HS-5 (cell line): ENCODE data around the gene MYLK4.

ENCODE experiments used
- DNase-seq: peaks from one replicate; pipeline ENCODE4 v3.0.0-alpha.2; 2012; ENCODE audit warnings: low read depth

Gene MYLK4

GRCh38 chr6:2656460-2657079 is 94.2 kb downstream of the MYLK4 start:
- DNase-seq, result no peak

- DNase-seq, result no peak
These were observed 94.8 kb downstream of the MYLK4 start for GRCh38 chr6:2655844-2656433.

- no peak for DNase-seq
These were observed 97.2 kb downstream of the MYLK4 start for GRCh38 chr6:2653369-2654032.

GRCh38 chr6:2652611-2653010 is 98.1 kb downstream of the MYLK4 start:
- DNase-seq, result no peak

GRCh38 chr6:2651961-2652360 is 98.8 kb downstream of the MYLK4 start:
- no peak for DNase-seq

GRCh38 chr6:2651536-2651935 is 99.2 kb downstream of the MYLK4 start:
- no peak for DNase-seq

- DNase-seq, result no peak
These were observed 104.4 kb downstream of the MYLK4 start for GRCh38 chr6:2646346-2646745.

- DNase-seq, result no peak
These were observed 106.7 kb downstream of the MYLK4 start for GRCh38 chr6:2643935-2644539.

GRCh38 chr6:2643130-2643529 is 107.6 kb downstream of the MYLK4 start:
- DNase-seq, result no peak

GRCh38 chr6:2641044-2641725 is 109.5 kb downstream of the MYLK4 start:
- no peak for DNase-seq

- DNase-seq, result no peak
These were observed 110.2 kb downstream of the MYLK4 start for GRCh38 chr6:2640551-2640950.

- DNase-seq, result no peak
These were observed 110.8 kb downstream of the MYLK4 start for GRCh38 chr6:2639896-2640295.

GRCh38 chr6:2639167-2639566 is 111.6 kb downstream of the MYLK4 start:
- DNase-seq, result no peak

GRCh38 chr6:2636672-2637071 is 114.0 kb downstream of the MYLK4 start:
- no peak for DNase-seq

GRCh38 chr6:2635911-2636310 is 114.8 kb downstream of the MYLK4 start:
- DNase-seq, result no peak

- peak; percentile 46 for DNase-seq
These were observed 116.4 kb downstream of the MYLK4 start for GRCh38 chr6:2634139-2634964.

GRCh38 chr6:2633736-2634135 is 117.0 kb downstream of the MYLK4 start:
- DNase-seq, result no peak

GRCh38 chr6:2632976-2633584 is 117.6 kb downstream of the MYLK4 start:
- DNase-seq, result no peak

- DNase-seq, result no peak
These were observed 118.4 kb downstream of the MYLK4 start for GRCh38 chr6:2632368-2632767.

- no peak for DNase-seq
These were observed 119.7 kb downstream of the MYLK4 start for GRCh38 chr6:2630891-2631571.

- peak; percentile 91 for DNase-seq
These were observed 120.4 kb downstream of the MYLK4 start for GRCh38 chr6:2630359-2630758.
